ENCODE data around the gene BRAF. TPM values are rescaled to one million over a fixed set of nuclear protein-coding genes. Genes with fewer than 3 reads are reported as not detected.
"Not testable (repeated sequence)": the region's sequence is repeated elsewhere in the genome, so short reads cannot be mapped to it uniquely, and the experiment has no call there.

Gene BRAF
- polyA plus RNA-seq, 10 donors: 8.5 to 15.3 (median 11.8) TPM

GRCh38 chr7:140922741-140923345 lies 1.9 kb downstream of the BRAF start:
- no peak for DNase-seq

GRCh38 chr7:140920745-140921144 lies 4.0 kb downstream of the BRAF start:
- no peak for DNase-seq

GRCh38 chr7:140918236-140918635 lies 6.5 kb downstream of the BRAF start:
- no peak for DNase-seq

- DNase-seq: no peak
Measured at GRCh38 chr7:140917258-140917657, 7.5 kb downstream of the BRAF start.

GRCh38 chr7:140915935-140916555 lies 8.7 kb downstream of the BRAF start:
- DNase-seq: no peak

GRCh38 chr7:140914083-140914482 lies 10.6 kb downstream of the BRAF start:
- DNase-seq: no peak

- DNase-seq: not testable (repeated sequence)
Measured at GRCh38 chr7:140913596-140913928, 11.2 kb downstream of the BRAF start.

- no peak for DNase-seq
Measured at GRCh38 chr7:140911746-140912145, 13.0 kb downstream of the BRAF start.

GRCh38 chr7:140909476-140910161 lies 15.1 kb downstream of the BRAF start:
- no peak for DNase-seq

GRCh38 chr7:140908361-140908760 lies 16.4 kb downstream of the BRAF start:
- no peak for DNase-seq

GRCh38 chr7:140903741-140904480 lies 20.8 kb downstream of the BRAF start:
- no peak for DNase-seq

- DNase-seq: no peak
Measured at GRCh38 chr7:140902303-140902953, 22.3 kb downstream of the BRAF start.

GRCh38 chr7:140901941-140902302 lies 22.8 kb downstream of the BRAF start:
- DNase-seq: no peak

- no peak for DNase-seq
Measured at GRCh38 chr7:140899883-140900282, 24.8 kb downstream of the BRAF start.

GRCh38 chr7:140898786-140899536 lies 25.8 kb downstream of the BRAF start:
- DNase-seq: no peak

- DNase-seq: no peak
Measured at GRCh38 chr7:140896996-140897395, 27.7 kb downstream of the BRAF start.

- DNase-seq: no peak
Measured at GRCh38 chr7:140889645-140890044, 35.1 kb downstream of the BRAF start.

GRCh38 chr7:140889150-140889549 lies 35.6 kb downstream of the BRAF start:
- DNase-seq: no peak

- no peak for DNase-seq
Measured at GRCh38 chr7:140888087-140888486, 36.6 kb downstream of the BRAF start.

GRCh38 chr7:140885735-140886334 lies 38.9 kb downstream of the BRAF start:
- DNase-seq: no peak

- DNase-seq: no peak
Measured at GRCh38 chr7:140883378-140883777, 41.4 kb downstream of the BRAF start.
